ENCODE measurements around the gene NSDHL.
A peak's percentile ranks its signal among the peaks of the same experiment; 100 is the strongest.

DNA sequence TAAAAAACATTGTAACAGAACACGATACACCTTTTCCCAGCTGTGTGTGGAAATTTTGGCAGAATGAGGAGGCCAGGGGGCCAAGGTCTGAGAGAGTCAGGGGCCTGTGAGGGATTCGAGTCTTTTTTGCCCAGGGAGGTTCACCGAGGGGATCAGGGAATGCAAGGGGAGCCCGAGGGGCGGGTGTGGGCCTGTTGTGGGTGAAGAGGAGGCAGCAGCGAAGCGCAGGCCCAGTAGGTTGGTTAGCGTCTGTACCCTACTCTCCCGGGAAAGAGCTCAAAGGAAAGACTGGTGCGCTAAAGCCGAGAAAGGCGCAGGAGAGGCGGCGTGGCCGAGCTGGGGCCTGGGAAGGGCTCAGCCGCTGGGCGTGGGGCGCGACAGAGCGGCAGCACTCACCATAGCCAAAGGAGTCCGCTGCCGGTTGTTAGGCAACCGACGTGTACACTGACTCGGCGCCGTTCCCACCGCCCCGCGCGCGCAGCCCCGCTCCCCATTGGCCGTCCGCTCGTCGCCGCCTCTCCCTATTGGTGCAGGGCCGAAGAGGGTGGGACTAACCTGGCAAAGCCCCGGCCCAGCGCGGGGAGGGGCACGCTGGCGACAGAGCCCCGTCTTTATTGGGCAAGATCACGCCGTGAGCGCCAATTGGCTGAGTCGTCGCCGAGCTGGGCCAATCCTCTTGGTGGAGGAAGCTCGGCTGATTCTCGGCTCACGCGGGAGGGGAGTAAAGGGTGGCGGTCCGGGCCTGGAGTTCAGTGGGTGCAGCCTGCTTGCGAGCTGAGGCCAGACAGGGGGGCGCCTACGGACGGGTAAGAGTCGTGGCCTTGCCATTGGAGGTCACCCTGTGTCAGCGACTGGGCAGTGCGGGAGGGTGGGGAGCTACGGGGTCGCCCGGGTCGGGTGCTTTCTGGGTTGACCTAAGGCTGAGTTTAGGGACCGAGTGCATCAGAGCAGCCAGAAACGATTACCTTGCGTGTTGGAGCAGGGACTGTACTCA, at the start of gene NSDHL, which contains the start of gene CETN2:
- no peak for TF ChIP-seq FOSL2 (IDR thresholded peaks at IDR 0.05)
- TF ChIP-seq FOSL2 (CRISPR knock-in tag; IDR thresholded peaks at IDR 0.05), result no peak
- TF ChIP-seq HOXA7 (CRISPR knock-in tag; IDR thresholded peaks at IDR 0.05), result no peak
- TF ChIP-seq, protein P1, sequence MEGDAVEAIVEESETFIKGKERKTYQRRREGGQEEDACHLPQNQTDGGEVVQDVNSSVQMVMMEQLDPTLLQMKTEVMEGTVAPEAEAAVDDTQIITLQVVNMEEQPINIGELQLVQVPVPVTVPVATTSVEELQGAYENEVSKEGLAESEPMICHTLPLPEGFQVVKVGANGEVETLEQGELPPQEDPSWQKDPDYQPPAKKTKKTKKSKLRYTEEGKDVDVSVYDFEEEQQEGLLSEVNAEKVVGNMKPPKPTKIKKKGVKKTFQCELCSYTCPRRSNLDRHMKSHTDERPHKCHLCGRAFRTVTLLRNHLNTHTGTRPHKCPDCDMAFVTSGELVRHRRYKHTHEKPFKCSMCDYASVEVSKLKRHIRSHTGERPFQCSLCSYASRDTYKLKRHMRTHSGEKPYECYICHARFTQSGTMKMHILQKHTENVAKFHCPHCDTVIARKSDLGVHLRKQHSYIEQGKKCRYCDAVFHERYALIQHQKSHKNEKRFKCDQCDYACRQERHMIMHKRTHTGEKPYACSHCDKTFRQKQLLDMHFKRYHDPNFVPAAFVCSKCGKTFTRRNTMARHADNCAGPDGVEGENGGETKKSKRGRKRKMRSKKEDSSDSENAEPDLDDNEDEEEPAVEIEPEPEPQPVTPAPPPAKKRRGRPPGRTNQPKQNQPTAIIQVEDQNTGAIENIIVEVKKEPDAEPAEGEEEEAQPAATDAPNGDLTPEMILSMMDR (IDR thresholded peaks at IDR 0.05), result no peak
- peak; percentile 74 for TF ChIP-seq POLR2A (IDR thresholded peaks at IDR 0.05; ENCODE audit: low read length)
- no peak for TF ChIP-seq SREBF2 (IDR thresholded peaks at IDR 0.05)
- no peak for TF ChIP-seq ZNF302 (CRISPR knock-in tag; IDR thresholded peaks at IDR 0.05)
